GM18517 (cell line): ENCODE measurements around the gene TMEM50A.
"Not testable (repeated sequence)": the region's sequence is repeated elsewhere in the genome, so short reads cannot be mapped to it uniquely, and the experiment has no call there.

Experiments used
- ATAC-seq: cut with Tn5 transposase; IDR thresholded peaks from one replicate; pipeline ENCODE4 v1.9.1; 2021; ENCODE audit warnings: mild to moderate bottlenecking, moderate library complexity; ENCODE audit not compliant: unreplicated experiment

The TMEM50A gene

DNA sequence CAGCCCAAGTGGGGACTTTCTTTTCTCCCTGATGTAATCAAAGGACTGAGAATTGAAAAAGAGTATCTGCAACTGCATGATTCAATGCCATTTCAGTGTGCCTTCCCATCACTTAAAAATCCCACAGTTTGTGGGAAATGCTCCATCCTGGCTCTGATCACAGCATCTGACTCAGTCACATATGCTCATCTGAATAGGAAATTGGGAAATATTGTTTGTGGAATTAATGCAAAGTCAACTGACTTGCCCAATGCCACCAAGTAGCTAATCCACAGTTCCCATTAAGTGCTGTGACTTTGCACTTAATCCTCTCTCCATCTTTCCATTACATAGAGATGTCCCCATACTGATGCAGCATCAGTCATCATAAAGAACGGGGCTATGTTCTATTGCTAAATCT is 45.0 kb downstream of the TMEM50A start:
- not testable (repeated sequence) for ATAC-seq

DNA sequence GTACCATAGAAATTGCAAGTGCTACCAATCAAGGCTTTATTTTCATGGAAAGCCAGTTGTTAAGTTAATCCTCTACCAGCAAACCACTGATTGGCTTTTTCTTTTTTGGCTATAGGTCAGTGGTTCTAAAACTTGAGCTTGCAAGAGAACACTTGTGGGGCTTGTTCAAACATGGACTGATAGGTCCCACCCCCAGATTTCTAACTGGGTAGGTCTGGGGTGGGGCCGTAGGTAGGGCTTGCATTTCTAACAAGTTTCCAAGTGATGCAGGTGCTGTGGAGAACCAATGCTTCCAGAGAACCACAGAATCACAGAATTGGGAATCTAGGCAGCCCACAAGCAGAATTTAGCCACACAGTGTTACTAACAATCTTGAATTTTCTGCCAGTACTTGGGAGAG is 45.7 kb downstream of the TMEM50A start:
- ATAC-seq, result not testable (repeated sequence)

GRCh38 chr1:25387096-25387495 is 49.0 kb downstream of the TMEM50A start:
- ATAC-seq, result not testable (repeated sequence)

DNA sequence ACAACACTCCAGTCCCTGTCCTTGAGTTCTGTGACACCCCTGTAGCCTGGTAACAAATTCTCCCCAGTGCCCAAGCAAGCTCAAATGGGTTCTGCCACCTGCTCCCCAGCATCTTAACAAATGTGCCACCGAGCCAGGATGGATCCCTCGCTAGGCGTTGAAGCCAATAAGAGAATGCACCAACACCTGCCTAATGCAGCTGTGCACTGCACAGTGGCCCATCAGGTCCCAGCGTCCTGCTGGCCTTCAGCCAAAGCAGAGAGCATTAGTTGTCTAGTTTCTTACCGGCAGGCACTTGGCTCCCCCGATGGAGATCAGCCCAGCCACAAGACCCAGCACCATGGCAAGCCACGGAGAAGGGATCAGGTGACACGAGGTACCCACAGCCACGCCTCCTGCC is 50.6 kb downstream of the TMEM50A start:
- not testable (repeated sequence) for ATAC-seq

DNA sequence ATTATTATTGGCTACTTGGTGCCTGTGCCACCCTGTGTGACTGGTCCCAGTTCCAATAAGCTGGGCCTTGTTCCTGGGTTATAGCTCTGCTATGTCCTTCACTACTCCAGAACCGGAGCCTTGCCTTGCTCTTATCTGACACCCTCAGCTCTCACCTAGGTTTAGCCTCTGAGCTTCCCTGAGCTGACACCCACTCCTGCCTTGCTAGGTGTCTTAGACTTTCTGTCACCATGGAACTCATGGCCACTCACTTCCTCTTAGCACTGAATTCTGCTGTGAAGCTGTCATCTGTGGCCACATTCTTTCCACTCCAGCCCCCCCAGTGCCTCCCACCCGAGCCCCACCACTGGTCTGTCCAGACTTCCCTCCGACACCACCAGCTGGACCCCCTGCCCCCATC is 51.6 kb downstream of the TMEM50A start:
- ATAC-seq, result not testable (repeated sequence)

DNA sequence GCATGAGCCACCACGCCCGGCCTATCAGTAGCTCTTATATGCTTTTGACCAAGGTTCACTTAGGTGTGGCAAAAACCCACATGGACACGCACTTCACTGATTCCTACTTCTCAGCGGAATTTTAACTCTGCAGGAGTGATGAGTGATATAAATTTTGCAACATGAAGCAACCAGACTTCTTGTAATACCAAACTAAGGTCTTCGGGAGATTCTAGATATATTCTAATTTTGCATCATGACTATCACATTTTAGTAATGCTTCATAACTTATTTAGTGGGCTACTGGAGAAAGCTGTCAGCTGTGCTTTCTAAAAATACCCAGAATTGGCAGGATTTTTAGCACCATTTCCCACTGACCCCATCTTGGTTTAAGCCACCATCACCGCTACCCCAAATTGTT is 54.7 kb downstream of the TMEM50A start:
- ATAC-seq, result no peak

GRCh38 chr1:25397549-25397948 is 59.4 kb downstream of the TMEM50A start:
- ATAC-seq, result not testable (repeated sequence)

DNA sequence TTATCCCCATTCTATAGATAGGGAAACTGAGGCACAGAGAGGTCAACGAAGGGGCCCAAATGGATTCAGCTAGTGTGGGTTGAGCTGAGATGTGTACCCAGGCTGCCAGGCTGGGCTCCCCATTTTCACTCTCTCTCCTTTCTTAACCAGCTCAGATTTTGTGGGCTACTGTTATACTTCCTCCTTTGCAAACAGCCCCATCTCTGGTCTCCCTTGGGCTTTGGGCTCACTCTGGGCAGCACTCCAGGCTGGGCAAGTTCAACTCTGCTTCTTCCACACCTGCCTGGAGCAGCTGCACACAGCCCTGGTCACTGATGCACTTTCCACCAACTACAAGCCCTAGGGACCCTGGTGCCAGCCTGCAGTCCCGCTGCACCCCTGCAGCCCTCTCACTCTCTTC is 59.9 kb downstream of the TMEM50A start:
- not testable (repeated sequence) for ATAC-seq

DNA sequence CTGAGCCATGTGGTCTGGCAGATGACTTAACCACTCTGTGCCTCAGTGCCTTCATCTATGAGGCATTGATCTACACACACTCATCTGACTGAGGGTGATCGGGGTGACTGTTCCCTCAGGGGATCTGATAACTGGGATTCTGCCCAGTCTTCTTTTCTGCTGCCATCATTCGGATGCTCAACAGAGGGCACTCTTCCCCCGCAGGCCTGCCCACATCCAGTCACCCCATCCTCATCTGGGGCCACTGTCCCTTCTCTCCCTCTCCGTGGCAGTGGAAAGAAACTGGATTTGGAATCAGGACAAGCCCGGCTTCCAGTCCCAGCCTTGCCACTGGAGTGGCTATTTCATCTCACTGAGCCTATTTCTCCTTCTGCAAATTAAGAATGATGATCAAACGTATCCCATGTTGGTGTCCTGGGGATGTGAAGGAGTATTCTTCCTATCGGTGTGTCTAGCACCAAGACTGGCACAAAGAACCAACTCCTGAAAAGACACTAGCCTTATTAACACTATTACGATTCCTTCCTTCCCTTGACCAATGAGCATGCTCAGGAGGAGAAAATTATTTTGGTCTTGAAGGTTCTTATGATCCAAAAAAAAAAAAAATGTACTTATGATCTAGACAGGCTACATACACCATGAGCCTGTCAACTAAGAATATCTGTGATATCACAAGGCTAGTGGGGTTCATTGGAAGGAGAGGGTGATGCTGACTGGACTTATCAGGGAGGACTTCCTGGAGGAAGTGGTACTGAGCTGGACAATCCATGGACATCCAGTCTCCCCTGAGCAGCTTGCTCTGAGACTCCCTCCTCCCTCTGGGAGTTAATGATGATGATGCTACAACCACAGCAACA is 65.0 kb downstream of the TMEM50A start:
- ATAC-seq, result not testable (repeated sequence)

- not testable (repeated sequence) for ATAC-seq
These were observed 67.7 kb downstream of the TMEM50A start for GRCh38 chr1:25405731-25406305.

DNA sequence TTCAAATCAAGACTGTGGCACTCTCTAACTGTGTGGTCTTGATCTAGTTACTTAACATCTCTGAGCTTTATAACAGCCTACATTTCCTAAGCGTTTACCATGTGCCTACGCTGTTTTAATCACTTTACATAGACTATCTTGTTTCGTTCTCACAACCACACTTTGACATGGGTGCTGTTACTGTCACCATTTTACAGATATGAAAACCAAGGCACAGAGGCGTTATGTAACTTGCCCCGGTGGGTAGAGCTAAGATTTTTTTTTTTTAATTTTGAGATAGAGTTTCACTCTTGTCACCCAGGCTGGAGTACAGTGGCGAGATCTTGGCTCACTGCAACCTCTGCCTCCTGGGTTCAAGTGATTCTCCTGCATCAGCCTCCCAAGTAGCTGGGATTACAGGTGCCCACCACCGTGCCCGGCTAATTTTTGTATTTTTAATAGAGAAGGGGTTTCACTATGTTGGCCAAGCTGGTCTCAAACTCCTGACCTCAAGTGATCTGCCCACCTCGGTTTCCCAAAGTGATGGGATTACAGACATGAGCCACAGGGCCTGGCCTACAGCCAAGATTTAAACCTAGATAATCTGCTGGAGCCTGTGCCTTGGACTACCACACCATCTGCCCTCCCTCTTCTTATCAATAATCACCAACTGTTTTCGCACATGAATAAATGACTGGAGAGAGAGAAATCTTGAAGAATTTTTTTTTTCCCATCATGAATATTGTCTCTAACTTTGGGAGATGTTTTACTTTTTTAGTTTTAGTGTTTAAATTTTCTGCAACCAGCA is 71.7 kb downstream of the TMEM50A start:
- ATAC-seq, result not testable (repeated sequence)
